GM18526 (cell line): ENCODE measurements around the gene RNF207.

Experiments
- POLR2A ChIP-seq: IDR thresholded peaks from 3 replicates; pipeline ENCODE4 v1.6.1; 2011; ENCODE audit not compliant: insufficient read length; ENCODE audit errors: extremely low read depth

RNF207 gene

DNA sequence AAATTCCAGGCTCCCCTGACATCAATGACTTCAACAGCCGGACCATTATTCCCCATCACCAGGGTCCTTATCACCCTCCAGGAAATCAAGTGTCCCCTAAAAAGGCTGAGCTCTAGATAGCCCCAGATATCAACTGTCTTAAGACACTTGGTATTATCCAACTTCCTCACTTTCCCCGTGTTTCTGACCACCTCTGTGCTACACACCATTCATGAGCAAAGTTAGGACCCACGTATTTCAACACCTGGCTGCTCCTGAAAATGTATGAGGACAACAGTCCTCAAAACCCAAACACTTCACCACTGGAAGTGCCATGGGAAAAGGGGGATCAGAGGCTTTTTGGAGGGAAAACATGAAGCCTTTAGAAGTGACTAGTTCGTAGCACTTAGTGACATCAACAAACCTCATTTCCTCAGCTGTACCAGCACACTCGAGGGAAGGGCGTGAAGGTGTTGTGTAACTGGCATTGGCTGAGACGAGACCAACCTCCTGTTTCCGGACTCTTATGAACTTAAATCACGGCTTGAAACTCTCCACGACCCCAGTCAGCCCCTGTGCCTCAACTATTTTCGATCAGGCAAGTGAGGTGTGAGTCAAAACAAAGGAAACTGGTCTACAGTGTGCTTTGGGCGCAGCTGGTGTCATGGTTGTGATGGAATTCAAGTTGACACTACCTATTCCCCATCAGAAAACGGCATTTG is 21.7 kb upstream of the RNF207 start:
- no peak for TF ChIP-seq POLR2A

DNA sequence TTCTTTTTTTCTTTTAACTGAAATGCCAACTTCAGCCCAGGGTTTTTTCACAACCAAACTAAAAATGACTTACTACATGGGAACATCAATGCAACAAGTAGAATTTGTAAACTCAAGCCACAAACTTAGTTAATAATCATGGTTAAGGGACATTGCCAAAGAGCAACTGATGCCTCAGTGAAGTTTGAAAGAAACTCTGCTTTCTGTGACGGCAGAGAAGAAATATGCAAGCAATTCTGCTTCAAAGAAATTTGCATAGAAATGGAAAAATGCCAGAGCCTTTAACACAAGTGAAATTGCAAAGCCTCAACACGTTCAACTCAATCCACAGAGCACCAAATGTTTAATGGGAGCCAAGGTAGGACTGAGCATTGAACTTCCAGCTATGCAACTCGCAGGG is 20.8 kb upstream of the RNF207 start:
- no peak for TF ChIP-seq POLR2A

GRCh38 chr1:6185635-6186382 is 20.1 kb upstream of the RNF207 start:
- TF ChIP-seq POLR2A: no peak

GRCh38 chr1:6188466-6188865 is 17.5 kb upstream of the RNF207 start:
- no peak for TF ChIP-seq POLR2A

DNA sequence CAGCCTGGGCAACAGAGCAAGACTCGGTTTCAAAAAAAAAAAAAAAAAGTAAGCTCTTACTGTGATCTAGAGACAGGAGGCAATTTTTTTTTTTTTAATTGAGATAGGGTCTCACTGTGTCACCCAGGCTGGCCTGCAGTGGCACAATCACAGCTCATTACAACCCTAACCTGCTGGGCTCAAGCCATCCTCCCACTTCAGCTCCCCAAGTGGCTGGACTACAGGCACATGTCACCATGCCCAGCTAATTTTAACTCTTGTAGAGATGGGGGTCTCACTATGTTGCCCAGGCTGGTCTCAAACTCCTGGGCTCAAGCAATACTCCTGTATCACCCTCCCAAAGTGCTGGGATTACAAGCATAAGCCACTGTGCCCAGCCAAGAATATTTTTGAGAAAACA is 14.0 kb upstream of the RNF207 start:
- no peak for TF ChIP-seq POLR2A

- TF ChIP-seq POLR2A: no peak
These were observed 8.0 kb upstream of the RNF207 start for GRCh38 chr1:6197746-6198427.

GRCh38 chr1:6198646-6199297 is 7.1 kb upstream of the RNF207 start:
- no peak for TF ChIP-seq POLR2A

DNA sequence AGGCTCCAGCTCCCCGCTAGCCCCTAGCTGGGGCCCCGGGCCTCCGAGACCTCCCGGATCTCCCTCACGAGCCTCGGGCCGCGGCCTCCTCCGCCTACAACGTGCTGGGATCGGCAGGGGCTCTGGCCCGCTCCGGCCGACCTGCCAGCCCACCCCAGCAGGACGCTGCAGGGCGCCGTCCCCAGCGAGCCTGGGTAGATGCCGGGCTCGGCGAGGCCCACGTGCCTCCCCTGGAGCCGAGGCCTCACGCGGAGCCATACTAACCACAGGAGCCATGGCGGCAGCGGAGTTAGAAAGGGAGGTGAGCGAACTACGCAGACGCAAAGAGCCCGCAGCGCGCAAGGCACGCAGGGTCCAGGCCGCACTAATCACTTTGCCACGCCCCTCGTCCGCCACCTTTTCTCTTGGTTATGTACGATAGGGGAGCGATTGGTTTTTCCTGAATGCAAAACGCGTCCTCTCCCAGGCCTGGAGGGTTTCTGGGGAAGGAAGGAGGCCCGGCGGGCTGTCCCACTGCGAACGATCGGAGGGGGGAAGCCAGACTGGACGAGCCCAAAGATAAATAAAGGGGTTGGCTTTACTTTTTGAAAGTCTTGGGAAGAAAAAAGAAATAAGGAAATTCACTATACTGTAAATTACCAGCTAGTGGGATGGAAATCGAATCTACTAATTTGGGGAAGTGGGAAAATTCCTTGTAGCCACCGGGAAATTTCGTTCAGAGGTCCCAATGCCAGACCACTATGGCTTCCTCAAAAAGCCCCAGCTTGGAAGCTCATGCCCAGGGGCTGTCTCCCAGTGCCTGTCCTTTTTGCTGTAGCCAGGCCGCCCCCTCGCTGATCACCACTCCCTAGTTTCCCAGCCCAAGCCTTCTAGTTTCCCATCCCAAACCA is 6.4 kb upstream of the RNF207 start, which contains the start of gene RPL22:
RPL22 (minus strand) TSS at position 298 of the 890 bp plus-strand sequence; CDS start at position 276, 22 bp downstream.
- peak; percentile 93 for TF ChIP-seq POLR2A

DNA sequence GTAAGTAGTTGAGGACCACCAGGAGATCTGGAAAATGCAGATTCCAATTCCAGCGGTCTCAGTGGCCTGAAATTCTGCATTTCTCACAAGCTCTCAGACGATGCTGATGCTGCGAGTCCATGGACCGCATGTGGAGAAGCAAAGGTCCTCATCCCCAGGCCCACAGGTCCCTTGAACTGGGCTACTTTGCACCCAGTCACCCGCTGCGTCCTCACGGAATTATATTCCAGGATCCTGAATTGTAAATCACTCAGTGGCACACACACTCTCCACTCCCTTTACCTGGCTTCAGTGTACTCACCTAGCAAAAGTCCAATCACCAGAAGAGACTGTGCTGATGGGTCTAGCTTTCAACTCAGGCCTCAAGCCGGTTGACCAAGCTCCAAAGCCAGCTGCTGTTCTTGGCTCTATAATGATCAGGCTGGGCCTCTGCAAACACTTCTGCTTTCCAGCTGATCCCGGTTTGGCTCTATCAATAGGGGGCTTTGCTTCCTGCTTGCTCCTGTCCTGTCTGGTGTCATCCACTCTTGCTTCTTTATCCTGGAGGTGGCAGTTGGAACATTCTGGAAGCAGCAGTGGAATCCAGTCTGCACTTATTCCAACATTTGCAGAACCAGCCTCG is 5.6 kb upstream of the RNF207 start:
- no peak for TF ChIP-seq POLR2A

- no peak for TF ChIP-seq POLR2A
These were observed 3.7 kb upstream of the RNF207 start for GRCh38 chr1:6202256-6202655.

DNA sequence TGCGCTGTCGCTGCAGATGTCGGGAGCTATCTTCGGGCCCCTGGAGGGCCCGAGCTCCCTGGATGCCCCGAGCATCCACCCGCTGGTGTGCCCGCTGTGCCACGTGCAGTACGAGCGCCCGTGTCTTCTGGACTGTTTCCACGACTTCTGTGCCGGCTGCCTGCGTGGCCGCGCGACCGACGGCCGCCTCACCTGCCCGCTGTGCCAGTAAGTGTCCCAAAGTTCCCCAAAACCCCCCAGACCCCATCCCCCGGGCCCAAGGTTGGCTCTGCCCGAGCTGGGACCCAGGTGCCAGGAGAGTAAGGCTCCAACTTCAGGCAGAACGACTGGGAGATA is 569 bp downstream of the RNF207 start:
- TF ChIP-seq POLR2A: no peak

- no peak for TF ChIP-seq POLR2A
These were observed 1.4 kb downstream of the RNF207 start for GRCh38 chr1:6207075-6207885.

DNA sequence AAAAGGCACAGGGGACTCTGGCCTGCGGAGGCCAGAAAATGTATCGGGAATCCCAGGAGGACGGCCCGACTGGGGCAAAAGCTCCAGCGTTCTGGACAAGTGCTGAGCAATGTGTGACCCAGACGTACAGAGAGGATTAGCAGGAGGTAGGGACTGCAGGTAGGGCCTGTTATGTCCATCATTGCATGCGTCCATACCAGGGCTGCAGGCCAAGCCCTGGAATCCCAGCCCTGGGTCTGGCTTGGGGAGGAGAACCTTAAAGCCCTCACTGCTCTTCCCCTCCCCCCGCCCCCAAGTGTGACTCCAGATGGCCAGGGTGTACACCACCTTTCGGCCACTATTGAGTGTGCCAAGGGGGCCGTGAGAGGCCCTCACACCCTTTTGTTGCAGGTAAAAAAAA is 2.0 kb downstream of the RNF207 start:
- no peak for TF ChIP-seq POLR2A
